WTC11 (cell line): ENCODE measurements around the gene ZNF615.
"Not testable (repeated sequence)": the region's sequence is repeated elsewhere in the genome, so short reads cannot be mapped to it uniquely, and the experiment has no call there.

ENCODE experiments used
- CTCF ChIP-seq: fragments of 200-600 bp; IDR thresholded peaks from 2 replicates; pipeline ENCODE4 v1.8.0; 2022; ENCODE audit warnings: antibody characterized with exemption
- HMGA2 ChIP-seq: fragments of 250-450 bp; sonication (Bioruptor Pico); IDR thresholded peaks from 2 replicates; pipeline ENCODE4 v1.4.0; 2021; ENCODE audit warnings: mild to moderate bottlenecking, moderate library complexity
- KAT7 ChIP-seq: sonication (generic); formaldehyde crosslinking; IDR thresholded peaks from 2 replicates; pipeline ENCODE4 v1.8.1; 2023; ENCODE audit warnings: missing genetic modification reagents, mild to moderate bottlenecking, borderline replicate concordance
- NFYB ChIP-seq: sonication (generic); formaldehyde crosslinking; conservative IDR thresholded peaks from 2 replicates; pipeline ENCODE4 v1.8.0; 2022; ENCODE audit warnings: low read depth, missing genetic modification reagents
- TCF7 ChIP-seq: sonication (generic); formaldehyde crosslinking; IDR thresholded peaks from 2 replicates; pipeline ENCODE4 v1.8.0; 2022; ENCODE audit warnings: mild to moderate bottlenecking, low read depth, missing genetic modification reagents, moderate library complexity
- ZBTB21 ChIP-seq: sonication (generic); formaldehyde crosslinking; IDR thresholded peaks from 2 replicates; pipeline ENCODE4 v1.8.1; 2023; ENCODE audit warnings: mild to moderate bottlenecking, missing genetic modification reagents, borderline replicate concordance

- not testable (repeated sequence) for TF ChIP-seq KAT7; NFYB (CRISPR knock-in tag); CTCF; HMGA2; TCF7 (CRISPR knock-in tag); ZBTB21 (CRISPR knock-in tag)
Measured at GRCh38 chr19:51957846-51958245, 50.2 kb downstream of the ZNF615 start.
